A549 (cell line): ENCODE results near the gene CPT1B. TPM values are rescaled to one million over a fixed set of nuclear protein-coding genes. Genes with fewer than 3 reads are reported as not detected.

ENCODE experiments used
- ATAC-seq, 2 experiments: fragments of 200-7000 bp in 1 of 2; fragments of >200 bp in 1 of 2; cut with Nextera tagmentation in 1 of 2; cut with Tn5 transposase in 1 of 2; 3 replicates each; pipeline versions ENCODE4 v1.8.0 to v1.9.1; 2018 to 2020; ENCODE audit warnings: mild to moderate bottlenecking in 1 of 2, moderate library complexity in 1 of 2
- CTCF ChIA-PET: fragments of 300-600 bp; sonication (Branson Sonifier 250); formaldehyde crosslinking; extraction: SDS; loops from one replicate; lab custom pipeline; 2021; ENCODE audit warnings: antibody characterized with exemption, inconsistent platforms; lab: Yijun Ruan, JAX
- POLR2A ChIA-PET: fragments of 350-600 bp; formaldehyde crosslinking; extraction: SDS; loops from one replicate; lab custom pipeline; 2021; ENCODE audit warnings: antibody characterized with exemption, inconsistent platforms; lab: Yijun Ruan, JAX
- DNase-seq, 2 experiments: peaks; one replicate each; pipeline versions ENCODE4 v3.0.0 to v3.0.0-alpha.2; 2011 to 2016; ENCODE audit warnings: low read depth in 1 of 2, low spot score in 1 of 2
- FAIRE-seq: peaks from 2 replicates; lab custom pipeline; 2011; peaks lifted over from hg19 to GRCh38; lab: Jason Lieb, UNC
- H3K27ac ChIP-seq, 2 experiments: fragments of >200 bp; sonication (Bioruptor Twin); formaldehyde crosslinking; 3 replicates each; pipeline ENCODE4 v1.5.1; 2016 to 2017
- H3K4me1 ChIP-seq: fragments of >200 bp; sonication (Bioruptor Twin); formaldehyde crosslinking; 3 replicates; pipeline ENCODE4 v1.6.1; 2016
- H3K4me2 ChIP-seq: fragments of >200 bp; sonication (Bioruptor Twin); formaldehyde crosslinking; 3 replicates; pipeline ENCODE4 v1.6.1; 2016
- H3K4me3 ChIP-seq: fragments of >200 bp; sonication (Bioruptor Twin); formaldehyde crosslinking; 3 replicates; pipeline ENCODE4 v1.5.1; 2016
- H3K9me3 ChIP-seq: fragments of >200 bp; sonication (Bioruptor Twin); formaldehyde crosslinking; 3 replicates; pipeline ENCODE4 v1.6.1; 2016
- ATOH8 ChIP-seq: fragments of 250-450 bp; sonication (Bioruptor Pico); IDR thresholded peaks from 2 replicates; pipeline ENCODE4 v1.5.0; 2020; ENCODE audit warnings: low read depth, mild to moderate bottlenecking, moderate library complexity
- CBX2 ChIP-seq: fragments of 200-600 bp; sonication (generic); IDR thresholded peaks from 2 replicates; pipeline ENCODE4 v1.6.1; 2016; ENCODE audit warnings: low read depth, mild to moderate bottlenecking, borderline replicate concordance
- CBX8 ChIP-seq: fragments of 200-600 bp; sonication (generic); IDR thresholded peaks from 2 replicates; pipeline ENCODE4 v1.6.1; 2016
- CHD2 ChIP-seq: fragments of 150-350 bp; IDR thresholded peaks from 2 replicates; pipeline ENCODE4 v1.6.1; 2014; ENCODE audit warnings: low read length; ENCODE audit not compliant: partially characterized antibody
- CHD4 ChIP-seq: fragments of 200-600 bp; sonication (generic); IDR thresholded peaks from 2 replicates; pipeline ENCODE4 v1.6.1; 2016; ENCODE audit warnings: antibody characterized with exemption, mild to moderate bottlenecking, borderline replicate concordance
- EHF ChIP-seq: fragments of 250-450 bp; sonication (Bioruptor Pico); IDR thresholded peaks from 2 replicates; pipeline ENCODE4 v1.5.0; 2020; ENCODE audit warnings: mild to moderate bottlenecking
- EHMT2 ChIP-seq: fragments of 200-600 bp; sonication (generic); IDR thresholded peaks from 2 replicates; pipeline ENCODE4 v1.6.1; 2016; ENCODE audit warnings: antibody characterized with exemption, low read depth, mild to moderate bottlenecking, moderate library complexity
- ESRRA ChIP-seq: fragments of 150-350 bp; IDR thresholded peaks from 2 replicates; pipeline ENCODE4 v1.6.1; 2014; ENCODE audit warnings: mild to moderate bottlenecking, low read length, borderline replicate concordance
- FOSL2 ChIP-seq, 2 experiments: fragments of 450-650 bp in 1 of 2; fragments of >200 bp in 1 of 2; sonication (Bioruptor Twin) in 1 of 2; formaldehyde crosslinking; IDR thresholded peaks; 2 replicates each; pipeline versions ENCODE4 v1.5.0 to v1.6.1; 2016 to 2020; ENCODE audit warnings: mild to moderate bottlenecking in 1 of 2, moderate library complexity in 1 of 2
- HDAC2 ChIP-seq: fragments of 200-600 bp; sonication (generic); IDR thresholded peaks from 2 replicates; pipeline ENCODE4 v1.6.1; 2016
- HEYL ChIP-seq: fragments of 250-450 bp; sonication (Bioruptor Pico); IDR thresholded peaks from 2 replicates; pipeline ENCODE4 v1.8.0; 2021; ENCODE audit warnings: mild to moderate bottlenecking, moderate library complexity
- HOXB5 ChIP-seq: fragments of 250-450 bp; sonication (Bioruptor Pico); IDR thresholded peaks from 2 replicates; pipeline ENCODE4 v1.5.0; 2020; ENCODE audit warnings: mild to moderate bottlenecking, moderate library complexity
- KDM5A ChIP-seq: fragments of 200-600 bp; sonication (generic); IDR thresholded peaks from 2 replicates; pipeline ENCODE4 v1.6.1; 2016; ENCODE audit warnings: antibody characterized with exemption, mild to moderate bottlenecking
- MYC ChIP-seq: IDR thresholded peaks from 2 replicates; pipeline ENCODE4 v1.6.1; 2012; ENCODE audit warnings: mild to moderate bottlenecking, inconsistent platforms, low read length, improper control_type of control experiment, borderline replicate concordance
- NR3C1 ChIP-seq: fragments of >200 bp; sonication (Bioruptor Twin); formaldehyde crosslinking; IDR thresholded peaks from 3 replicates; pipeline ENCODE4 v1.6.1; 2017
- POLR2A ChIP-seq: IDR thresholded peaks from 2 replicates; pipeline ENCODE4 v1.6.1; 2012; ENCODE audit warnings: mild to moderate bottlenecking, low read length
- RAD21 ChIP-seq, 2 experiments: fragments of >200 bp in 1 of 2; sonication (Bioruptor Twin) in 1 of 2; formaldehyde crosslinking in 1 of 2; IDR thresholded peaks in 1 of 2; conservative IDR thresholded peaks in 1 of 2; 2 replicates in 1 of 2; 3 replicates in 1 of 2; pipeline ENCODE4 v1.6.1; 2012 to 2018; ENCODE audit warnings: inconsistent platforms in 1 of 2
- RARB ChIP-seq: fragments of 250-450 bp; sonication (Bioruptor Pico); IDR thresholded peaks from 2 replicates; pipeline ENCODE4 v1.8.0; 2021; ENCODE audit warnings: mild to moderate bottlenecking, moderate library complexity
- RCOR1 ChIP-seq: fragments of 150-350 bp; IDR thresholded peaks from 2 replicates; pipeline ENCODE4 v1.6.1; 2014; ENCODE audit warnings: antibody characterized with exemption, low read length, low read depth
- RNF2 ChIP-seq: fragments of 200-600 bp; sonication (generic); IDR thresholded peaks from 2 replicates; pipeline ENCODE4 v1.6.1; 2016; ENCODE audit warnings: low read depth, mild to moderate bottlenecking, antibody characterized with exemption, moderate library complexity, borderline replicate concordance
- SMC3 ChIP-seq: fragments of >200 bp; sonication (Bioruptor Twin); formaldehyde crosslinking; IDR thresholded peaks from 3 replicates; pipeline ENCODE4 v1.6.1; 2018; ENCODE audit warnings: inconsistent platforms
- TFCP2L1 ChIP-seq: fragments of 250-450 bp; sonication (Bioruptor Pico); IDR thresholded peaks from 2 replicates; pipeline ENCODE4 v1.5.0; 2021; ENCODE audit warnings: mild to moderate bottlenecking
- TP53 ChIP-seq: fragments of 250-450 bp; sonication (Bioruptor Pico); IDR thresholded peaks from 2 replicates; pipeline ENCODE4 v1.5.0; 2021; ENCODE audit warnings: mild to moderate bottlenecking, moderate library complexity
- USF2 ChIP-seq: fragments of 450-650 bp; IDR thresholded peaks from 2 replicates; pipeline ENCODE4 v1.6.1; 2014; ENCODE audit warnings: antibody characterized with exemption
- ZFP36 ChIP-seq: fragments of 450-650 bp; IDR thresholded peaks from 2 replicates; pipeline ENCODE4 v1.6.1; 2014; ENCODE audit warnings: borderline replicate concordance; ENCODE audit not compliant: partially characterized antibody
- ZSCAN20 ChIP-seq: fragments of 250-450 bp; sonication (Bioruptor Pico); IDR thresholded peaks from 2 replicates; pipeline ENCODE4 v1.8.0; 2022; ENCODE audit warnings: mild to moderate bottlenecking, moderate library complexity
- WGBS: methylation state at CpG from one replicate; pipeline ENCODE4 v1.1.6; 2017; ENCODE audit errors: missing lambda C conversion rate; 5-methylcytosine and 5-hydroxymethylcytosine counted together
- polyA plus RNA-seq, 4 experiments: library from polyadenylated mRNA; depleted of rRNA in 3 of 4; stranded (reverse); fragments of >200 nt; fragmentation: RNase III in 1 of 4; extraction: RNeasy Plus Mini Kit Qiagen cat#74134 plus additional on column Dnase treatment in 1 of 4; gene quantifications; 2 replicates in 3 of 4; 3 replicates in 1 of 4; pipeline ENCODE4 v1.2.3, GENCODE V29; 2011 to 2017
- TF ChIP-seq, protein P1 (sequence below): fragments of 250-450 bp; sonication (Bioruptor Pico); IDR thresholded peaks from 2 replicates; pipeline ENCODE4 v1.5.0; 2021; ENCODE audit warnings: mild to moderate bottlenecking, moderate library complexity, borderline replicate concordance
- TF ChIP-seq, protein P2 (sequence below): fragments of 150-350 bp; IDR thresholded peaks from 2 replicates; pipeline ENCODE4 v1.6.1; 2014; ENCODE audit warnings: low read depth, mild to moderate bottlenecking, low read length
- TF ChIP-seq, protein P3 (sequence below): fragments of >200 bp; sonication (Bioruptor Twin); formaldehyde crosslinking; IDR thresholded peaks from 3 replicates; pipeline ENCODE4 v1.6.1; 2016
- TF ChIP-seq, protein P4 (sequence below): fragments of >200 bp; sonication (Bioruptor Twin); formaldehyde crosslinking; IDR thresholded peaks from 3 replicates; pipeline ENCODE4 v1.5.1; 2016

CPT1B gene
- polyA plus RNA-seq, 2 of the 4 experiments (the other 2 are of a cell fraction) = 12.1 to 26.5 TPM

GRCh38 chr22:50569896-50570535 lies 8.2 kb downstream of the CPT1B start:
- Histone ChIP-seq H3K4me2 (no peak overlapping the region), H3K27ac (no peak overlapping the region), H3K4me3 (no peak overlapping the region)
- ChIA-PET POLR2A (no interaction called here), CTCF (interaction anchor here (0.6 to 3.0 kb wide), 3 partner anchors 34 to 102 kb away, joined by 3 to 10 read pairs (median 3); no protein-coding TSS in a partner anchor)
- TF ChIP-seq NR3C1 = no peak
- no peak for TF ChIP-seq USF2
- no peak for TF ChIP-seq KDM5A
- TF ChIP-seq RNF2 = no peak
- TF ChIP-seq HOXB5 (CRISPR knock-in tag) = no peak
- no peak for TF ChIP-seq MYC
- TF ChIP-seq HEYL (CRISPR knock-in tag) = no peak
- no peak for TF ChIP-seq TP53
- no peak for TF ChIP-seq ZFP36
- TF ChIP-seq, protein P1, sequence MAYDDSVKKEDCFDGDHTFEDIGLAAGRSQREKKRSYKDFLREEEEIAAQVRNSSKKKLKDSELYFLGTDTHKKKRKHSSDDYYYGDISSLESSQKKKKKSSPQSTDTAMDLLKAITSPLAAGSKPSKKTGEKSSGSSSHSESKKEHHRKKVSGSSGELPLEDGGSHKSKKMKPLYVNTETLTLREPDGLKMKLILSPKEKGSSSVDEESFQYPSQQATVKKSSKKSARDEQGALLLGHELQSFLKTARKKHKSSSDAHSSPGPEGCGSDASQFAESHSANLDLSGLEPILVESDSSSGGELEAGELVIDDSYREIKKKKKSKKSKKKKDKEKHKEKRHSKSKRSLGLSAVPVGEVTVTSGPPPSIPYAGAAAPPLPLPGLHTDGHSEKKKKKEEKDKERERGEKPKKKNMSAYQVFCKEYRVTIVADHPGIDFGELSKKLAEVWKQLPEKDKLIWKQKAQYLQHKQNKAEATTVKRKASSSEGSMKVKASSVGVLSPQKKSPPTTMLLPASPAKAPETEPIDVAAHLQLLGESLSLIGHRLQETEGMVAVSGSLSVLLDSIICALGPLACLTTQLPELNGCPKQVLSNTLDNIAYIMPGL = no peak
- TF ChIP-seq EHF (CRISPR knock-in tag) = no peak
- TF ChIP-seq EHMT2 = no peak
- TF ChIP-seq SMC3 = no peak
- TF ChIP-seq RAD21 (conservative IDR thresholded peaks at IDR 0.05 in 1 of 2, IDR thresholded peaks at IDR 0.05 in 1 of 2) = no peak
- TF ChIP-seq CHD2 = no peak
- TF ChIP-seq, all 56 proteins: peak for 0
- DNase-seq = no peak
- H3K9me3 ChIP-seq = no peaks in the 10 kb centered on the region
- no peak for ATAC-seq
- no peaks in the 10 kb centered on the region for H3K4me1 ChIP-seq
- 87% methylated on average over 5 of the region's 13 CpGs for WGBS
- no peak for FAIRE-seq

DNA sequence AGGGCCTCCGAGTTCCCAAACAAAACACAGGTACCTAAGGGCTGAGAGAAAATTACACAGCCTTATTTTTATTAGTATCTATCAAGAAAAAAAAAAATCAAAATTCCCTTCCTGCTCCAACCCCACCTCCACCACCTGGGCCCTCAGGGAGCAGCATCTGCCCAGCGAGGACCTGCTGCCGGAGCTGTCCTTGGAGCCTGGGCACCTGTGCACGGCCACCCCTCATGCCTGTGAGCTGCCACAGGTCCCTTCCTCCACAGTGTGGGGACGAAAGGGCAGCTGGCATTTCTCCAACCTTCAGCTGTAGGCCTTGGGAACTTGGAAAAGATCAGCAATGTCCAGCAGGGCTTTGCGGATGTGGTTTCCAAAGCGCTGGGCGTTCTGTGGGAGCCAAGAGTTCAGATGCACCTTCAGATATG lies 9.2 kb downstream of the CPT1B start:
- no peaks in the 10 kb centered on the region for H3K4me1 ChIP-seq
- H3K4me3 ChIP-seq = no peak overlapping the region
- H3K9me3 ChIP-seq = no peaks in the 10 kb centered on the region
- no peak overlapping the region for H3K27ac ChIP-seq
- H3K4me2 ChIP-seq = no peak overlapping the region
- no peak for DNase-seq
- 89% methylated on average over 4 of the region's 8 CpGs for WGBS
- ATAC-seq = no peak
- no peak for FAIRE-seq
- POLR2A ChIA-PET = no interaction called here
- TF ChIP-seq CBX2 (no peak), RCOR1 (no peak), CHD4 (no peak), FOSL2 (IDR thresholded peaks at IDR 0.05) (no peak), FOSL2 (CRISPR knock-in tag; IDR thresholded peaks at IDR 0.05) (no peak), CBX8 (no peak), TP53 (no peak), EHMT2 (no peak), ATOH8 (no peak), RARB (CRISPR knock-in tag) (no peak), HEYL (CRISPR knock-in tag) (no peak), TFCP2L1 (CRISPR knock-in tag) (no peak), ZSCAN20 (CRISPR knock-in tag) (no peak), ESRRA (no peak), SMC3 (no peak), HDAC2 (no peak), NR3C1 (no peak), POLR2A (no peak)
- TF ChIP-seq, protein P2, sequence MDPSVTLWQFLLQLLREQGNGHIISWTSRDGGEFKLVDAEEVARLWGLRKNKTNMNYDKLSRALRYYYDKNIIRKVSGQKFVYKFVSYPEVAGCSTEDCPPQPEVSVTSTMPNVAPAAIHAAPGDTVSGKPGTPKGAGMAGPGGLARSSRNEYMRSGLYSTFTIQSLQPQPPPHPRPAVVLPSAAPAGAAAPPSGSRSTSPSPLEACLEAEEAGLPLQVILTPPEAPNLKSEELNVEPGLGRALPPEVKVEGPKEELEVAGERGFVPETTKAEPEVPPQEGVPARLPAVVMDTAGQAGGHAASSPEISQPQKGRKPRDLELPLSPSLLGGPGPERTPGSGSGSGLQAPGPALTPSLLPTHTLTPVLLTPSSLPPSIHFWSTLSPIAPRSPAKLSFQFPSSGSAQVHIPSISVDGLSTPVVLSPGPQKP = no peak
- TF ChIP-seq, protein P3, sequence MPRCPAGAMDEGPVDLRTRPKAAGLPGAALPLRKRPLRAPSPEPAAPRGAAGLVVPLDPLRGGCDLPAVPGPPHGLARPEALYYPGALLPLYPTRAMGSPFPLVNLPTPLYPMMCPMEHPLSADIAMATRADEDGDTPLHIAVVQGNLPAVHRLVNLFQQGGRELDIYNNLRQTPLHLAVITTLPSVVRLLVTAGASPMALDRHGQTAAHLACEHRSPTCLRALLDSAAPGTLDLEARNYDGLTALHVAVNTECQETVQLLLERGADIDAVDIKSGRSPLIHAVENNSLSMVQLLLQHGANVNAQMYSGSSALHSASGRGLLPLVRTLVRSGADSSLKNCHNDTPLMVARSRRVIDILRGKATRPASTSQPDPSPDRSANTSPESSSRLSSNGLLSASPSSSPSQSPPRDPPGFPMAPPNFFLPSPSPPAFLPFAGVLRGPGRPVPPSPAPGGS = no peak
- TF ChIP-seq, protein P4, sequence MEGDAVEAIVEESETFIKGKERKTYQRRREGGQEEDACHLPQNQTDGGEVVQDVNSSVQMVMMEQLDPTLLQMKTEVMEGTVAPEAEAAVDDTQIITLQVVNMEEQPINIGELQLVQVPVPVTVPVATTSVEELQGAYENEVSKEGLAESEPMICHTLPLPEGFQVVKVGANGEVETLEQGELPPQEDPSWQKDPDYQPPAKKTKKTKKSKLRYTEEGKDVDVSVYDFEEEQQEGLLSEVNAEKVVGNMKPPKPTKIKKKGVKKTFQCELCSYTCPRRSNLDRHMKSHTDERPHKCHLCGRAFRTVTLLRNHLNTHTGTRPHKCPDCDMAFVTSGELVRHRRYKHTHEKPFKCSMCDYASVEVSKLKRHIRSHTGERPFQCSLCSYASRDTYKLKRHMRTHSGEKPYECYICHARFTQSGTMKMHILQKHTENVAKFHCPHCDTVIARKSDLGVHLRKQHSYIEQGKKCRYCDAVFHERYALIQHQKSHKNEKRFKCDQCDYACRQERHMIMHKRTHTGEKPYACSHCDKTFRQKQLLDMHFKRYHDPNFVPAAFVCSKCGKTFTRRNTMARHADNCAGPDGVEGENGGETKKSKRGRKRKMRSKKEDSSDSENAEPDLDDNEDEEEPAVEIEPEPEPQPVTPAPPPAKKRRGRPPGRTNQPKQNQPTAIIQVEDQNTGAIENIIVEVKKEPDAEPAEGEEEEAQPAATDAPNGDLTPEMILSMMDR = no peak
- CTCF ChIA-PET = interaction anchor here (0.6 to 3.0 kb wide), 2 partner anchors 52 to 101 kb away, joined by 3 to 10 read pairs; no protein-coding TSS in a partner anchor
